DND-41 (cell line): ENCODE measurements around the gene SCAI.
"Not testable (repeated sequence)": the region's sequence is repeated elsewhere in the genome, so short reads cannot be mapped to it uniquely, and the experiment has no call there.

Experiments
- ATAC-seq: fragments of 200-7000 bp; cut with Tn5 transposase; 3 replicates; pipeline ENCODE4 v1.9.1; 2021; ENCODE audit warnings: low read depth; ENCODE audit not compliant: insufficient read depth
- DNase-seq: peaks from one replicate; pipeline ENCODE4 v3.0.0-alpha.2; 2020
- H2AFZ ChIP-seq: 2 replicates; pipeline ENCODE4 v1.6.0; 2012; ENCODE audit warnings: low read depth, low read length
- H3K27ac ChIP-seq: 2 replicates; pipeline ENCODE4 v1.5.1; 2012; ENCODE audit warnings: low read length, inconsistent platforms
- H3K27me3 ChIP-seq: fragments of 200-600 bp; sonication (generic); 2 replicates; pipeline ENCODE4 v1.6.0; 2012; ENCODE audit warnings: low read length, mild to moderate bottlenecking, inconsistent platforms; ENCODE audit not compliant: insufficient read depth, poor library complexity
- H3K36me3 ChIP-seq: 2 replicates; pipeline ENCODE4 v1.5.1; 2012; ENCODE audit warnings: low read length, inconsistent platforms; ENCODE audit not compliant: insufficient read depth
- H3K4me1 ChIP-seq: 2 replicates; pipeline ENCODE4 v1.5.1; 2012; ENCODE audit warnings: mild to moderate bottlenecking, low read length; ENCODE audit not compliant: insufficient read depth
- H3K4me2 ChIP-seq: 2 replicates; pipeline ENCODE4 v1.6.0; 2012; ENCODE audit warnings: mild to moderate bottlenecking, moderate library complexity, low read length, inconsistent platforms; ENCODE audit not compliant: insufficient read depth
- H3K4me3 ChIP-seq, 2 experiments: fragments of 200-600 bp in 1 of 2; shearing (Covaris generic) in 1 of 2; 2 replicates each; pipeline ENCODE4 v1.5.1; 2012 to 2016; ENCODE audit warnings: inconsistent platforms in 2 of 2, low read length in 2 of 2, mild to moderate bottlenecking in 2 of 2, low read depth in 1 of 2, moderate library complexity in 1 of 2
- H3K79me2 ChIP-seq: 2 replicates; pipeline ENCODE4 v1.6.0; 2012; ENCODE audit warnings: low read length, inconsistent platforms; ENCODE audit not compliant: insufficient read depth
- H3K9ac ChIP-seq: 2 replicates; pipeline ENCODE4 v1.6.0; 2012; ENCODE audit warnings: low read depth, mild to moderate bottlenecking, inconsistent platforms, low read length, moderate library complexity
- H3K9me3 ChIP-seq: 2 replicates; pipeline ENCODE4 v1.5.1; 2012; ENCODE audit warnings: low read length, moderate library complexity, mild to moderate bottlenecking, inconsistent platforms; ENCODE audit not compliant: insufficient read depth, severe bottlenecking
- H4K20me1 ChIP-seq: 2 replicates; pipeline ENCODE4 v1.6.0; 2012; ENCODE audit warnings: low read length; ENCODE audit not compliant: insufficient read depth
- EZH2 ChIP-seq: IDR thresholded peaks from 3 replicates; pipeline ENCODE4 v1.6.1; 2012; ENCODE audit warnings: borderline replicate concordance, low read depth, mild to moderate bottlenecking, moderate library complexity, low read length, inconsistent platforms; ENCODE audit not compliant: severe bottlenecking
- TF ChIP-seq, protein P1 (sequence below): IDR thresholded peaks from 2 replicates; pipeline ENCODE4 v1.5.1; 2012; ENCODE audit warnings: borderline replicate concordance, low read length, moderate library complexity, mild to moderate bottlenecking; ENCODE audit not compliant: poor library complexity, severe bottlenecking; ENCODE audit errors: extremely low read depth

Gene SCAI

DNA sequence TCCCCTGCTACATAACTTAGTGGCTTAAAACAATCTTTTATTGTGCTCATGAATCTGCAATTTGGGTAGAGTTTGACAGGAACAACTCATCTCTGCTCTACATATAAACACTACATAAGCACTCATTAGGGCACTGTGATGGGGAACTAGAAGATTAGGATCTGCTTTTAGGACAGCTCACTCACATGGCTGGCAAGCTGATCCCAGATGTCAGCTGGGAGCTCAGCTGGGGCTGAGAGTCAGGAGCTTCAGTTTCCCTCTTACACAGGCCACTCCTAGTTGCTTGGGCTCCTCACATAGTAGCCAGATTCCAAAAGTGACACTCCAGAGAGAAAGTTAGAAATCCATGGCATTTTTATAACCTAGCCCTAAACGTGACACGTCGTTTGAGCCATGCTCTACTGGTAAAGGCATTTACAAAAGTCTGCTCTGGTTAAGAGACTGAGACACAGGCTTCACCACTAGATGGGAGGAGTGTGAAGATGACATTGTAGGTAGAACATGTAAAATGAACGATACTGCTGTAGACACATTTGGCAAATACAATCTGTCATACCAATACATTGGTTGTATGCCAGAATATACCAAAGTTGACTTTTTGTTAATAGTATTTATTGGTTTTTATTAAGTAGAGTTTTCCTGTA is 23.6 kb downstream of the SCAI start:
- DNase-seq (peak; percentile 43), ATAC-seq (peak; percentile 45)
- Histone ChIP-seq H3K9me3 (no peaks in the 10 kb centered on the region), H3K4me1 (peaks cover 61% of the 10 kb centered on the region), H3K79me2 (peaks cover 81% of the 10 kb centered on the region), H3K4me2 (no peak overlapping the region), H3K27me3 (no peaks in the 10 kb centered on the region), H2AFZ (no peak overlapping the region), H3K27ac (peak overlapping the region; percentile 94), H4K20me1 (no peaks in the 10 kb centered on the region), H3K4me3 (no peak overlapping the region), H3K9ac (peak overlapping the region; percentile 61; the same call in 1 of the 2 replicates), H3K36me3 (peaks cover 21% of the 10 kb centered on the region)
- TF ChIP-seq, protein P1, sequence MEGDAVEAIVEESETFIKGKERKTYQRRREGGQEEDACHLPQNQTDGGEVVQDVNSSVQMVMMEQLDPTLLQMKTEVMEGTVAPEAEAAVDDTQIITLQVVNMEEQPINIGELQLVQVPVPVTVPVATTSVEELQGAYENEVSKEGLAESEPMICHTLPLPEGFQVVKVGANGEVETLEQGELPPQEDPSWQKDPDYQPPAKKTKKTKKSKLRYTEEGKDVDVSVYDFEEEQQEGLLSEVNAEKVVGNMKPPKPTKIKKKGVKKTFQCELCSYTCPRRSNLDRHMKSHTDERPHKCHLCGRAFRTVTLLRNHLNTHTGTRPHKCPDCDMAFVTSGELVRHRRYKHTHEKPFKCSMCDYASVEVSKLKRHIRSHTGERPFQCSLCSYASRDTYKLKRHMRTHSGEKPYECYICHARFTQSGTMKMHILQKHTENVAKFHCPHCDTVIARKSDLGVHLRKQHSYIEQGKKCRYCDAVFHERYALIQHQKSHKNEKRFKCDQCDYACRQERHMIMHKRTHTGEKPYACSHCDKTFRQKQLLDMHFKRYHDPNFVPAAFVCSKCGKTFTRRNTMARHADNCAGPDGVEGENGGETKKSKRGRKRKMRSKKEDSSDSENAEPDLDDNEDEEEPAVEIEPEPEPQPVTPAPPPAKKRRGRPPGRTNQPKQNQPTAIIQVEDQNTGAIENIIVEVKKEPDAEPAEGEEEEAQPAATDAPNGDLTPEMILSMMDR = peak; percentile 57
- TF ChIP-seq EZH2 = no peak

DNA sequence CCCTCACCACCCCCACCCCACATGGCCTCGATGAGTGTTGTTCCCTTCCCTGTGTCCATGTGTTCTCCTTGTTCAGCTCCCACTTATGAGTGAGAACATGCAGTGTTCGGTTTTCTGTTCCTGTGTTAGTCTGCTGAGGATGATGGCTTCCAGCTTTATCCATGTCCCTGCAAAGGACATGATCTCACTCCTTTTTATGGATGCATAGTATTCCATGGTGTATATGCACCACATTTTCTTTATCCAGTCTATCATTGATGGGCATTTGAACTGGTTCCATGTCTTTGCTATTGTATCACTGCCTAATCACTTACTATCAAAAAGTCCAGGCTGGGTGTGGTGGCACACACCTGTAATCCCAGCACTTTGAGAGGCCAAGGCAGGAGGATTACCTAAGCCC is 24.6 kb downstream of the SCAI start:
- not testable (repeated sequence) for H3K9ac ChIP-seq, H3K4me2 ChIP-seq, DNase-seq, H3K9me3 ChIP-seq, H3K4me3 ChIP-seq, H3K27me3 ChIP-seq, H2AFZ ChIP-seq, H4K20me1 ChIP-seq, ATAC-seq
- H3K79me2 ChIP-seq = peaks cover 80% of the 10 kb centered on the region
- H3K36me3 ChIP-seq = peaks cover 23% of the 10 kb centered on the region
- H3K4me1 ChIP-seq = peaks cover 50% of the 10 kb centered on the region
- peak overlapping the region; percentile 57 for H3K27ac ChIP-seq

DNA sequence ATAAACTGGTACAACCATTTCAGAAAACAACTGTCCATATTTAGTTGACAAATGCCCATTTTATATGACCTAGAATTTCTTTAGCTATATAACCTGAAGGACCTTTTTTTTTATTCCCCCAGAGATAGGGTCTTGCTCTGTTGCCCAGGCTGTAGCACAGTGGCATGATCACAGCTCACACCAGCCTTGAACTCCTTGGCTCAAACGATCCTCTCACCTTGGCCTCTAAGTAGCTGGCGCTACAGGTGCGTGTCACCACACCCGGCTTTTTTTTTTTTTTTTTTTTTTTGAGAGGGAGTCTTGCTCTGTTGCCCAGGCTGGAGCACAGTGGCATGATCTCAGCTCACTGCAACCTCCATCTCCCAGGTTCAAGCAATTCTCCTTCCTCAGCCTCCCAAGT is 28.8 kb downstream of the SCAI start:
- peaks cover 86% of the 10 kb centered on the region for H3K79me2 ChIP-seq
- H3K27me3 ChIP-seq, DNase-seq, H3K4me3 ChIP-seq, H2AFZ ChIP-seq, H4K20me1 ChIP-seq, ATAC-seq, H3K27ac ChIP-seq, H3K9ac ChIP-seq, H3K4me2 ChIP-seq: not testable (repeated sequence)
- peaks cover 11% of the 10 kb centered on the region for H3K4me1 ChIP-seq
- peaks cover 39% of the 10 kb centered on the region for H3K36me3 ChIP-seq
- peaks cover 15% of the 10 kb centered on the region for H3K9me3 ChIP-seq

DNA sequence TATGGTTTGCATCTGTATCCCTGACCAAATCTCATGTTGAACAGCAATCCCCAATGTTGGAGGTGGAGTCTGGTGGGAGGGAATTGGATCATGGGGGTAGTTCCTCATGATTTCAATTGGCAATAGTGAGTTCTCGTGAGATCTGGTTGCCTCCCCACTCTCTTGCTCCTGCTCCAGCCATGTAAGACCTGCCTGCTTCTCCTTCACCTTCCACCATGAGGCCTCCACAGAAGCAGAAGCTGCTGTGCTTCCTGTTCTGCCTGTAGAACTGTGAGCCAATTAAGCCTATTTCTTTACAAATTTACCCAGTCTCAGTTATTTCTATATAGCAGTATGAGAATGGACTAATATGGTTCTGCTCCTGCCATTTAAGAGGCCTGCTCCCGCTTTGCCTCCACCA is 32.9 kb downstream of the SCAI start:
- Histone ChIP-seq H3K79me2 (peaks cover 77% of the 10 kb centered on the region), H3K27me3 (no peaks in the 10 kb centered on the region), H3K9me3 (peaks cover 15% of the 10 kb centered on the region), H3K27ac (0 out of 2 replicates have a peak overlapping the region, but pooled peaks have one; percentile 26), H3K4me1 (no peaks in the 10 kb centered on the region), H4K20me1 (no peaks in the 10 kb centered on the region), H3K36me3 (peaks cover 27% of the 10 kb centered on the region), H2AFZ (no peak overlapping the region), H3K9ac (no peak overlapping the region), H3K4me3 (no peak overlapping the region), H3K4me2 (no peak overlapping the region)
- TF ChIP-seq EZH2 = no peak
- TF ChIP-seq, protein P1 = no peak
- DNase-seq (no peak), ATAC-seq (no peak)

DNA sequence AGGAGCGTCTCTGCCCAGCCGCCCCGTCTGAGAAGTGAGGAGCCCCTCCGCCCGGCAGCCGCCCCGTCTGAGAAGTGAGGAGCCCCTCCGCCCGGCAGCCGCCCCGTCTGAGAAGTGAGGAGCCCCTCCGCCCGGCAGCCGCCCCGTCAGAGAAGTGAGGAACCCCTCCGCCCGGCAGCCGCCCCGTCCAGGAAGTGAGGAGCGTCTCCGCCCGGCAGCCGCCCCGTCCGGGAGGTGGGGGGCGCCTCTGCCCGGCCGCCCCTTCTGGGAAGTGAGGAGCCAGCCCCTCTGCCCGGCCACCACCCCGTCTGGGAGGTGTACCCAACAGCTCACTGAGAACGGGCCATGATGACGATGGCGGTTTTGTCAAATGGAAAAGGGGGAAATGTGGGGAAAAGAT is 34.8 kb downstream of the SCAI start:
- peaks cover 80% of the 10 kb centered on the region for H3K79me2 ChIP-seq
- not testable (repeated sequence) for H3K27me3 ChIP-seq, DNase-seq, H3K4me3 ChIP-seq, ATAC-seq, H3K9ac ChIP-seq, H3K4me2 ChIP-seq, H3K4me1 ChIP-seq, H2AFZ ChIP-seq, H3K27ac ChIP-seq, H4K20me1 ChIP-seq
- peaks cover 18% of the 10 kb centered on the region for H3K36me3 ChIP-seq
- peaks cover 15% of the 10 kb centered on the region for H3K9me3 ChIP-seq
